Measurements from ENCODE around the gene TCTN1.

DNA sequence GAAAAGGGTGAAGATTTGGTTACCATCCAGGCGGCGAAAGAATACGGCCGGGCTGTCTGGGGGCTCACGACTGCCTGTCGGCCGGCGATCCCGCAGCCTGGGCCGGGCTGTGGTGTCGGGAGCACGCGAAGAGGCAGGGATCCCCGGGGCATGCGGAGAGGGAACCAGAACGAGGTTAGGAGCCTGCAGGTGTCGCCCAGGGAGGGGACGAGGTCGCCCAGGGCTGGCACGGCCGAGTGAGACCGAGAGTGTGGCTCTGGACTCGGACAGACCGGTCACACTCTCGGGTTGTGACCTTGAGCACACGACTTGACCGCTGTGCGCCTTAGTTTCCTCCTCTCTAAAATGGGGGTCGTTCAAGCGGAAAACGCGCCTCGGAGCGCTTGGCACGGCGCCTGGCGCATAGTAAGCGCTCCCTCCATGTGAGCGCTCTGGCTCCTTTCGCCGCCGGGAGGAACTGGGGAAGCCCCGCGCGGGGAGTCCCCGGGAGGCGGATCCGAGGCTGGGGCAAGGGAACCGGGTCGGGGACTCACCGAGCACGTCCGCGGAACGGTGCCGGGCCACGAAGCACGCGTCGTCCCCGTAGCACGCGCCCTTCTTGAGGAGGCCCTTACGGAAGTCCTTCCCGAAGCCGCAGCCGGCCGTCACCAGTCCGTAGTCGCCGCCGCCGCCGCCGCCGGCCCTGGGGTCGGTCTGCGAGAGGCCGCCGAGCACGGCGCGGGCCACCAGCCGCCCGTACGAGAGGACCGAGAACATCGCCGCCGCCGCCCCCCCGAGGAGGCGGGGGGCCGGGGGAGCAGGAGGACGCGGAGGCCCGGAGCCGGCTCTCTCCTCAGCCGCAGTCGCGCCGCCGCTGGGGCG is 31.4 kb upstream of the TCTN1 start:
- TF ChIP-seq, protein P1, sequence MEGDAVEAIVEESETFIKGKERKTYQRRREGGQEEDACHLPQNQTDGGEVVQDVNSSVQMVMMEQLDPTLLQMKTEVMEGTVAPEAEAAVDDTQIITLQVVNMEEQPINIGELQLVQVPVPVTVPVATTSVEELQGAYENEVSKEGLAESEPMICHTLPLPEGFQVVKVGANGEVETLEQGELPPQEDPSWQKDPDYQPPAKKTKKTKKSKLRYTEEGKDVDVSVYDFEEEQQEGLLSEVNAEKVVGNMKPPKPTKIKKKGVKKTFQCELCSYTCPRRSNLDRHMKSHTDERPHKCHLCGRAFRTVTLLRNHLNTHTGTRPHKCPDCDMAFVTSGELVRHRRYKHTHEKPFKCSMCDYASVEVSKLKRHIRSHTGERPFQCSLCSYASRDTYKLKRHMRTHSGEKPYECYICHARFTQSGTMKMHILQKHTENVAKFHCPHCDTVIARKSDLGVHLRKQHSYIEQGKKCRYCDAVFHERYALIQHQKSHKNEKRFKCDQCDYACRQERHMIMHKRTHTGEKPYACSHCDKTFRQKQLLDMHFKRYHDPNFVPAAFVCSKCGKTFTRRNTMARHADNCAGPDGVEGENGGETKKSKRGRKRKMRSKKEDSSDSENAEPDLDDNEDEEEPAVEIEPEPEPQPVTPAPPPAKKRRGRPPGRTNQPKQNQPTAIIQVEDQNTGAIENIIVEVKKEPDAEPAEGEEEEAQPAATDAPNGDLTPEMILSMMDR (conservative IDR thresholded peaks at IDR 0.05) = no peak
- TF ChIP-seq ZFX (IDR thresholded peaks at IDR 0.05) = peak; percentile 80
